Heart left ventricle (tissue), 16 donors: ENCODE results near the gene KCNK13. TPM values are rescaled to one million over a fixed set of nuclear protein-coding genes. Genes with fewer than 3 reads are reported as not detected.

Source experiments
- ATAC-seq, 4 donors: fragments of 200-7000 bp; cut with Tn5 transposase; one replicate each; pipeline ENCODE4 v1.9.1; 2020 to 2022; ENCODE audit warnings: moderate library complexity in 4 of 4, mild to moderate bottlenecking in 3 of 4, moderate number of reproducible peaks in 1 of 4
- DNase-seq, 5 donors: peaks; one replicate each; pipeline ENCODE4 v3.0.0-alpha.2; 2020
- H3K27ac ChIP-seq, 12 donors: fragments of 200-600 bp; sonication (generic) in 4 of 12; one replicate each; pipeline versions ENCODE4 v1.5.0 to v1.8.0; 2016 to 2022; ENCODE audit warnings: mild to moderate bottlenecking in 2 of 12
- H3K27me3 ChIP-seq, 9 donors: fragments of 200-600 bp; sonication (generic) in 2 of 9; one replicate each; pipeline versions ENCODE4 v1.5.1 to v1.8.0; 2016 to 2022; ENCODE audit warnings: mild to moderate bottlenecking in 3 of 9
- H3K36me3 ChIP-seq, 9 donors: fragments of 200-600 bp; sonication (generic) in 2 of 9; one replicate each; pipeline versions ENCODE4 v1.5.0 to v1.8.0; 2018 to 2022; ENCODE audit warnings: mild to moderate bottlenecking in 2 of 9
- H3K4me1 ChIP-seq, 12 donors: fragments of 200-600 bp; sonication (generic) in 4 of 12; one replicate each; pipeline versions ENCODE4 v1.5.0 to v1.8.0; 2016 to 2022; ENCODE audit warnings: mild to moderate bottlenecking in 3 of 12
- H3K4me3 ChIP-seq, 12 donors: fragments of 200-600 bp; sonication (generic) in 4 of 12; one replicate each; pipeline versions ENCODE4 v1.5.0 to v1.8.0; 2017 to 2022; ENCODE audit warnings: mild to moderate bottlenecking in 9 of 12, moderate library complexity in 4 of 12
- H3K9me3 ChIP-seq, 12 donors: fragments of 200-600 bp; sonication (generic) in 4 of 12; one replicate each; pipeline versions ENCODE4 v1.5.0 to v1.8.0; 2016 to 2022; ENCODE audit warnings: mild to moderate bottlenecking in 1 of 12
- POLR2A ChIP-seq, 2 donors: fragments of 450-650 bp; IDR thresholded peaks; one replicate each; pipeline ENCODE4 v1.6.1; 2017; ENCODE audit warnings: antibody characterized with exemption in 2 of 2, mild to moderate bottlenecking in 2 of 2, moderate library complexity in 2 of 2
- WGBS, 4 donors: extraction: QIAGEN DNeasy Blood & Tissue Kit in 2 of 4; methylation state at CpG; one replicate each; pipeline versions ENCODE4 v1.1.5 to v1.1.7; 2013 to 2018; 5-methylcytosine and 5-hydroxymethylcytosine counted together
- intact Hi-C, 10 donors: fragments of 100-400 bp; cut with DNase I; formaldehyde crosslinking; loops; one replicate each; pipeline versions ENCODE4 v1.11.1 to v1.14.2; 2022
- polyA plus RNA-seq, 2 donors: library from polyadenylated mRNA; stranded (reverse); fragments of 200-250 nt; gene quantifications; one replicate each; pipeline ENCODE4 v1.2.3, GENCODE V29; 2013
- total RNA-seq, 9 donors: library from RNA; depleted of rRNA in 2 of 9; stranded (reverse); fragments of >200 nt in 2 of 9; fragmentation: NEBNext Ultra II Directional in 3 of 9; extraction: Animal tissue kit (Norgen Biotek cat#: 25700) in 3 of 9; gene quantifications; one replicate each; pipeline versions ENCODE4 v1.1.0 to v1.2.4, GENCODE V29; 2016 to 2023
- TF ChIP-seq, protein P1 (sequence below), 12 donors: fragments of 200-600 bp; sonication (generic) in 4 of 12; IDR thresholded peaks; one replicate each; pipeline versions ENCODE4 v1.5.0 to v1.8.0; 2018 to 2022; ENCODE audit warnings: antibody characterized with exemption in 12 of 12, mild to moderate bottlenecking in 5 of 12
- donor health status: ischemic (EF 13 %, LVEDD 7.1; RV severe dilation, severe dysfunction).
- donor health status: healthy with polysubstance abuse.
- donor health status: DM: no; HTN: yes; CAD: no.
- donor health status: DM: no; HTN: no; CAD: no.
- donor health status: ischemic (EF 25% LVEDD 6.9; RV normal size, moderate dysfunction).
- donor health status: ischemic (EF 25% LVEDD 5.7; RV mildly dilated, moderate dysfunction).
- donor health status: healthy.
- donor health status: DM: yes; HTN: yes; CAD: no.
- donor health status: ischemic (EF 35%, LVEDD 5.7; RV mildly dilated, moderate dysfunction).
- donor health status: nonischemic (EF 11% LVEDD 7.7; RV severe dilation, severe dysfunction).
- donor health status: DM: yes; HTN: yes; CAD: no.
- donor health status: PGD.
- donor health status: ischemic (EF 29% LVEDD 5.4; RV normal size, mild dysfunction).
- donor health status: nonischemic (EF 23%, LVEDD 6.1; RV moderate dilation, normal function).

The KCNK13 gene
- total and polyA plus RNA-seq, 11 donors, result 0.16 to 10.7 (median 1.3) TPM

DNA sequence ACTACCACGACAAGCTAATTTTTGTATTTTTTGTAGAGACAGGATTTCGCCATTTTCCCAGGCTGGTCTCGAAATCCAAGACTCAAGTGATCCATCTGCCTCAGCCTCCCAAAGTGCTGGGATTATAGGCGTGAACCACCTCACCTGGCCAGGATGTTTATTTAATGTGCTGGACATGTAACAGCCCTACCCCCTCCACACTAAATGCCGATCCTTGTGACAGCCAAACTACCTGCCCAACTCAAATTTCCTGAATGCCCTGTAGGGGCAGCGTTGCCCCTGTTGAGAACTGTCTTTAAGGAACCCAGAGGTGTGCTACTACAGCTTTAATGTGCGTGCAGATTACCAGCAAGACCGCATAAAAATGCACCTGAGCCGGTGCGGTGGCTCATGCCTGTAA lies 48.1 kb downstream of the KCNK13 start:
- intact Hi-C loops, result no loop called here

DNA sequence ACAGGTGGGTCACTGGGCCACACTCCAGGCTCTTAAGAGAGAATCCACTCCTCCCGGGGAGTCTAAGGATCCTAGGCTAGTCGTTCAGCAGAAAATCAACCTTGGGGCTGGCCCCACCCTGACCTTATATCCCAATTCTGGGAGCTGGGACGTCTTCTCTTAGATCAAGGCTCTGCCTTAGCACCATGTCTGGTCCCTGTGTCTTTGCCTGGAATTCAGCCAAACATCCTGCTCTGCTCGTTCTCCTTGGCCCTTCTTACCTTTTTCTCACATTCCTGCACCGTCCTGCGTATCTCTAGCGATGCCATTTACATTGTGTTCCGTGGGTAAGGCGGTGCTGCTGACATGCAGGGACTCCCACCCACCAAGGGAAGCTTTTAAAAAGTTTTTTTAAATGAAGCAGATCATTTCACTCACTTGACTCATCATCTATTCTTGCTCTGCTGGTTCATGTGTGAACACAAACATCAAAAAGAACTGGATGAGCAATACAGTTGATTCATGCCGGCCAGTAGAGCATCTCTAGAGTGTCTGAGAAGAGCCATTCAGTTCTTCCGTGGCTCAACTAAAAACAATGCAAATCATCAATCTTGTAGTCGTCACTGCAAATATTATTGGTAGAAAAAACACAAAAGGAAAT lies 50.2 kb downstream of the KCNK13 start:
- Histone ChIP-seq H3K27ac (no peak overlapping the region), H3K27me3 (peaks cover 0 to 15% (median 3%) of the 10 kb centered on the region in 9 donors), H3K4me3 (no peak overlapping the region), H3K9me3 (no peaks in the 10 kb centered on the region), H3K4me1 (no peaks in the 10 kb centered on the region), H3K36me3 (no peaks in the 10 kb centered on the region)
- DNase-seq (no peak), ATAC-seq (no peak)
- intact Hi-C loops, result no loop called here
- no peak for TF ChIP-seq POLR2A (IDR thresholded peaks at IDR 0.05)
- TF ChIP-seq, protein P1, sequence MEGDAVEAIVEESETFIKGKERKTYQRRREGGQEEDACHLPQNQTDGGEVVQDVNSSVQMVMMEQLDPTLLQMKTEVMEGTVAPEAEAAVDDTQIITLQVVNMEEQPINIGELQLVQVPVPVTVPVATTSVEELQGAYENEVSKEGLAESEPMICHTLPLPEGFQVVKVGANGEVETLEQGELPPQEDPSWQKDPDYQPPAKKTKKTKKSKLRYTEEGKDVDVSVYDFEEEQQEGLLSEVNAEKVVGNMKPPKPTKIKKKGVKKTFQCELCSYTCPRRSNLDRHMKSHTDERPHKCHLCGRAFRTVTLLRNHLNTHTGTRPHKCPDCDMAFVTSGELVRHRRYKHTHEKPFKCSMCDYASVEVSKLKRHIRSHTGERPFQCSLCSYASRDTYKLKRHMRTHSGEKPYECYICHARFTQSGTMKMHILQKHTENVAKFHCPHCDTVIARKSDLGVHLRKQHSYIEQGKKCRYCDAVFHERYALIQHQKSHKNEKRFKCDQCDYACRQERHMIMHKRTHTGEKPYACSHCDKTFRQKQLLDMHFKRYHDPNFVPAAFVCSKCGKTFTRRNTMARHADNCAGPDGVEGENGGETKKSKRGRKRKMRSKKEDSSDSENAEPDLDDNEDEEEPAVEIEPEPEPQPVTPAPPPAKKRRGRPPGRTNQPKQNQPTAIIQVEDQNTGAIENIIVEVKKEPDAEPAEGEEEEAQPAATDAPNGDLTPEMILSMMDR (IDR thresholded peaks at IDR 0.05), result no peak
- WGBS, 4 donors, result 68 to 72% (median 69%) methylated on average over 12 of the region's 12 CpGs

More for the DNA sequence above, 48.1 kb downstream of the KCNK13 start:
- Histone ChIP-seq H3K27ac (no peak overlapping the region), H3K27me3 (peaks cover 0 to 13% (median 0%) of the 10 kb centered on the region in 9 donors), H3K36me3 (no peaks in the 10 kb centered on the region), H3K4me1 (peaks cover 0 to 3% (median 0%) of the 10 kb centered on the region in 12 donors), H3K9me3 (no peaks in the 10 kb centered on the region), H3K4me3 (no peak overlapping the region)
- WGBS, 4 donors, result 70 to 78% (median 75%) methylated on average over 9 to 10 of the region's 10 CpGs
- DNase-seq (no peak), ATAC-seq (no peak)
- TF ChIP-seq, protein P1 (IDR thresholded peaks at IDR 0.05), result peak in 2 of 12 donors; percentile 12 to 16
- TF ChIP-seq POLR2A (IDR thresholded peaks at IDR 0.05), result no peak

GRCh38 chr14:90114554-90114953 lies 52.8 kb downstream of the KCNK13 start:
- H3K4me3 ChIP-seq, result no peak overlapping the region
- no peak overlapping the region for H3K27ac ChIP-seq
- peaks cover 0 to 15% (median 3%) of the 10 kb centered on the region in 9 donors for H3K27me3 ChIP-seq
- 79 to 91% (median 88%) methylated on average over 5 of the region's 5 CpGs for WGBS, 4 donors
- intact Hi-C loops, result no loop called here
- DNase-seq (no peak), ATAC-seq (no peak)
- H3K36me3 ChIP-seq, result no peaks in the 10 kb centered on the region
- no peak for TF ChIP-seq POLR2A (IDR thresholded peaks at IDR 0.05)
- TF ChIP-seq, protein P1 (IDR thresholded peaks at IDR 0.05), result no peak
- no peaks in the 10 kb centered on the region for H3K4me1 ChIP-seq
- no peaks in the 10 kb centered on the region for H3K9me3 ChIP-seq

DNA sequence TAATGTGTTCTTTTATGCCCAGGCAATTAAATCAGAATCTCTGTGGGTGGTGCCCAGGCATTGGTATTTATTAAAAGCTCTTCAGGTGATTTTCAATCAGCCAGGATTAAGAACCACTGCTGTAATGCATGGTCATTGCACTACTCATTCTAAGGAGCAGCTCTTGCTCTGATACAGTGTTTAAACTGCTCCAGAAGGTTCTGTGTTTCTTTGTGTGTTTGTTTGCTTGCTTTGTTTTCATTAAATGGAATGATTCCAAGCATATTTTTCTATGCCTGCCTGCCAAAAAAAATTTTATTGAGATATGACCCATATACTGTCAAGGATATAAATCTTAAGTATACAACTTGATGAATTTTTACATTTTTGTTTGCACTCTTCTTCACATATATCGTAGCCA lies 54.0 kb downstream of the KCNK13 start:
- no peak overlapping the region for H3K27ac ChIP-seq
- no peak overlapping the region for H3K4me3 ChIP-seq
- no peaks in the 10 kb centered on the region for H3K9me3 ChIP-seq
- DNase-seq, result no peak
- no peaks in the 10 kb centered on the region for H3K36me3 ChIP-seq
- 0 to 94% (median 43%) methylated on average over 1 of the region's 1 CpG for WGBS, 4 donors
- H3K4me1 ChIP-seq, result no peaks in the 10 kb centered on the region
- peaks cover 0 to 15% (median 3%) of the 10 kb centered on the region in 9 donors for H3K27me3 ChIP-seq
- ATAC-seq, result no peak
- intact Hi-C loops, result no loop called here
- TF ChIP-seq, protein P1 (IDR thresholded peaks at IDR 0.05), result no peak
- no peak for TF ChIP-seq POLR2A (IDR thresholded peaks at IDR 0.05)
